HepG2 (cell line): Measurements from ENCODE around the gene ENC1. TPM values are rescaled to one million over a fixed set of nuclear protein-coding genes. Genes with fewer than 3 reads are reported as not detected.

ENCODE experiments used
- ATF3 ChIP-seq: sonication (generic); formaldehyde crosslinking; IDR thresholded peaks from 2 replicates; pipeline ENCODE4 v1.4.0; 2020; ENCODE audit warnings: missing genetic modification reagents
- BRCA1 ChIP-seq: sonication (generic); formaldehyde crosslinking; IDR thresholded peaks from 2 replicates; pipeline ENCODE4 v1.4.0; 2020; ENCODE audit warnings: missing genetic modification reagents
- GMEB1 ChIP-seq: sonication (generic); formaldehyde crosslinking; IDR thresholded peaks from 2 replicates; pipeline ENCODE4 v1.5.1; 2020; ENCODE audit warnings: missing genetic modification reagents, mild to moderate bottlenecking, borderline replicate concordance
- HOXD1 ChIP-seq: sonication (generic); formaldehyde crosslinking; IDR thresholded peaks from 2 replicates; pipeline ENCODE4 v1.5.0; 2020; ENCODE audit warnings: missing genetic modification reagents
- IRF1 ChIP-seq: sonication (generic); formaldehyde crosslinking; IDR thresholded peaks from 2 replicates; pipeline ENCODE4 v1.4.0; 2020; ENCODE audit warnings: low read depth, mild to moderate bottlenecking, missing genetic modification reagents
- MXD1 ChIP-seq: sonication (generic); formaldehyde crosslinking; IDR thresholded peaks from 2 replicates; pipeline ENCODE4 v1.4.0; 2020; ENCODE audit warnings: mild to moderate bottlenecking, missing genetic modification reagents
- NR2F1 ChIP-seq, 2 experiments: fragments of 450-650 bp in 1 of 2; formaldehyde crosslinking in 1 of 2; IDR thresholded peaks; 2 replicates each; pipeline versions ENCODE4 v1.5.0 to v1.6.1; 2016 to 2020; ENCODE audit warnings: mild to moderate bottlenecking in 1 of 2, missing compliant biosample characterization in 1 of 2, missing genetic modification reagents in 1 of 2, moderate library complexity in 1 of 2
- PBX2 ChIP-seq: IDR thresholded peaks from 2 replicates; pipeline ENCODE4 v1.6.1; 2016; ENCODE audit warnings: control low read depth
- RAD51 ChIP-seq: fragments of 450-650 bp; IDR thresholded peaks from 2 replicates; pipeline ENCODE4 v1.6.1; 2016; ENCODE audit warnings: borderline replicate concordance
- SATB2 ChIP-seq: sonication (generic); formaldehyde crosslinking; IDR thresholded peaks from 2 replicates; pipeline ENCODE4 v1.5.0; 2020; ENCODE audit warnings: missing genetic modification reagents
- SP2 ChIP-seq: sonication (generic); formaldehyde crosslinking; IDR thresholded peaks from 2 replicates; pipeline ENCODE4 v1.5.1; 2020; ENCODE audit warnings: mild to moderate bottlenecking, missing genetic modification reagents
- SYNCRIP ChIP-seq: fragments of 200-400 bp; formaldehyde crosslinking; IDR thresholded peaks from 2 replicates; pipeline ENCODE4 v1.6.1; 2018; ENCODE audit warnings: mild to moderate bottlenecking, low read depth, low read length; ENCODE audit not compliant: insufficient read depth
- TSC22D2 ChIP-seq: sonication (generic); formaldehyde crosslinking; IDR thresholded peaks from 2 replicates; pipeline ENCODE4 v1.5.1; 2020; ENCODE audit warnings: missing genetic modification reagents, mild to moderate bottlenecking, borderline replicate concordance
- ZNF17 ChIP-seq: sonication (generic); formaldehyde crosslinking; IDR thresholded peaks from 2 replicates; pipeline ENCODE4 v1.5.0; 2020; ENCODE audit warnings: mild to moderate bottlenecking, missing genetic modification reagents
- ZNF264 ChIP-seq: sonication (generic); formaldehyde crosslinking; IDR thresholded peaks from 2 replicates; pipeline ENCODE4 v1.4.0; 2020; ENCODE audit warnings: missing genetic modification reagents
- ZNF335 ChIP-seq: sonication (generic); formaldehyde crosslinking; IDR thresholded peaks from 2 replicates; pipeline ENCODE4 v1.4.0; 2020; ENCODE audit warnings: missing genetic modification reagents
- ZNF354B ChIP-seq: sonication (generic); formaldehyde crosslinking; IDR thresholded peaks from 2 replicates; pipeline ENCODE4 v1.8.0; 2022; ENCODE audit warnings: mild to moderate bottlenecking, missing genetic modification reagents
- ZNF446 ChIP-seq: sonication (generic); formaldehyde crosslinking; IDR thresholded peaks from 2 replicates; pipeline ENCODE4 v1.5.0; 2020; ENCODE audit warnings: mild to moderate bottlenecking, missing genetic modification reagents
- ZNF550 ChIP-seq: sonication (generic); formaldehyde crosslinking; IDR thresholded peaks from 2 replicates; pipeline ENCODE4 v1.4.0; 2020; ENCODE audit warnings: mild to moderate bottlenecking, missing genetic modification reagents, borderline replicate concordance
- ZNF614 ChIP-seq: IDR thresholded peaks from 2 replicates; pipeline ENCODE4 v1.6.1; 2018; ENCODE audit warnings: missing biosample characterization, missing genetic modification reagents, inconsistent platforms, borderline replicate concordance
- polyA plus RNA-seq, 8 experiments: library from polyadenylated mRNA; depleted of rRNA in 3 of 8; stranded (reverse) in 7 of 8; unstranded in 1 of 8; fragments of >200 nt; fragmentation: Illumina TruSeq in 4 of 8; extraction: Trizol in 4 of 8; gene quantifications; 2 replicates each; pipeline versions ENCODE4 v1.2.1 to v1.2.3, GENCODE V29; 2011 to 2016; ENCODE audit warnings: low read depth in 4 of 8, missing spikeins in 1 of 8, mixed read lengths in 1 of 8; ENCODE audit not compliant: insufficient read depth in 1 of 8
- total RNA-seq, 5 experiments: library from RNA; depleted of rRNA; stranded (reverse); fragments of >200 nt; fragmentation: Illumina TruSeq; extraction: Trizol; gene quantifications; 2 replicates each; pipeline ENCODE4 v1.2.3, GENCODE V29; 2016; ENCODE audit warnings: low read depth in 1 of 5
- TF ChIP-seq, protein P1 (sequence below): sonication (generic); formaldehyde crosslinking; IDR thresholded peaks from 2 replicates; pipeline ENCODE4 v1.4.0; 2020; ENCODE audit warnings: missing genetic modification reagents, borderline replicate concordance

ENC1 gene
- total and polyA plus RNA-seq, 2 of the 13 experiments (the other 11 are each of a cell fraction or from before 2014, with no cell fraction given) = 63.8 to 64.4 TPM

GRCh38 chr5:74640954-74641734 lies 616 bp upstream of the ENC1 start (continued):
- no peak for TF ChIP-seq NR2F1 (CRISPR knock-in tag; IDR thresholded peaks at IDR 0.05)
- no peak for TF ChIP-seq SYNCRIP
- no peak; the same call in 1 of the 2 replicates for TF ChIP-seq MXD1 (CRISPR knock-in tag)
- no peak for TF ChIP-seq ZNF550
- TF ChIP-seq, protein P1, sequence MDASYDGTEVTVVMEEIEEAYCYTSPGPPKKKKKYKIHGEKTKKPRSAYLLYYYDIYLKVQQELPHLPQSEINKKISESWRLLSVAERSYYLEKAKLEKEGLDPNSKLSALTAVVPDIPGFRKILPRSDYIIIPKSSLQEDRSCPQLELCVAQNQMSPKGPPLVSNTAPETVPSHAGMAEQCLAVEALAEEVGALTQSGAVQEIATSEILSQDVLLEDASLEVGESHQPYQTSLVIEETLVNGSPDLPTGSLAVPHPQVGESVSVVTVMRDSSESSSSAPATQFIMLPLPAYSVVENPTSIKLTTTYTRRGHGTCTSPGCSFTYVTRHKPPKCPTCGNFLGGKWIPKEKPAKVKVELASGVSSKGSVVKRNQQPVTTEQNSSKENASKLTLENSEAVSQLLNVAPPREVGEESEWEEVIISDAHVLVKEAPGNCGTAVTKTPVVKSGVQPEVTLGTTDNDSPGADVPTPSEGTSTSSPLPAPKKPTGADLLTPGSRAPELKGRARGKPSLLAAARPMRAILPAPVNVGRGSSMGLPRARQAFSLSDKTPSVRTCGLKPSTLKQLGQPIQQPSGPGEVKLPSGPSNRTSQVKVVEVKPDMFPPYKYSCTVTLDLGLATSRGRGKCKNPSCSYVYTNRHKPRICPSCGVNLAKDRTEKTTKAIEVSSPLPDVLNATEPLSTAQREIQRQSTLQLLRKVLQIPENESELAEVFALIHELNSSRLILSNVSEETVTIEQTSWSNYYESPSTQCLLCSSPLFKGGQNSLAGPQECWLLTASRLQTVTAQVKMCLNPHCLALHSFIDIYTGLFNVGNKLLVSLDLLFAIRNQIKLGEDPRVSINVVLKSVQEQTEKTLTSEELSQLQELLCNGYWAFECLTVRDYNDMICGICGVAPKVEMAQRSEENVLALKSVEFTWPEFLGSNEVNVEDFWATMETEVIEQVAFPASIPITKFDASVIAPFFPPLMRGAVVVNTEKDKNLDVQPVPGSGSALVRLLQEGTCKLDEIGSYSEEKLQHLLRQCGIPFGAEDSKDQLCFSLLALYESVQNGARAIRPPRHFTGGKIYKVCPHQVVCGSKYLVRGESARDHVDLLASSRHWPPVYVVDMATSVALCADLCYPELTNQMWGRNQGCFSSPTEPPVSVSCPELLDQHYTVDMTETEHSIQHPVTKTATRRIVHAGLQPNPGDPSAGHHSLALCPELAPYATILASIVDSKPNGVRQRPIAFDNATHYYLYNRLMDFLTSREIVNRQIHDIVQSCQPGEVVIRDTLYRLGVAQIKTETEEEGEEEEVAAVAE (CRISPR knock-in tag) = peak; percentile 52; the same call in 1 of the 2 replicates
- no peak for TF ChIP-seq IRF1 (CRISPR knock-in tag)
- no peak; the same call in 1 of the 2 replicates for TF ChIP-seq RAD51
- TF ChIP-seq ZNF446 (CRISPR knock-in tag) = no peak
- TF ChIP-seq ATF3 (CRISPR knock-in tag) = no peak
- no peak for TF ChIP-seq ZNF17 (CRISPR knock-in tag)
- no peak; the same call in 1 of the 2 replicates for TF ChIP-seq SATB2
- no peak for TF ChIP-seq HOXD1 (CRISPR knock-in tag)
- TF ChIP-seq ZNF335 (CRISPR knock-in tag) = peak; percentile 73
- TF ChIP-seq GMEB1 = no peak
- no peak for TF ChIP-seq SP2 (CRISPR knock-in tag)
- TF ChIP-seq PBX2 (CRISPR knock-in tag) = no peak
- TF ChIP-seq ZNF354B (CRISPR knock-in tag) = no peak
- no peak for TF ChIP-seq TSC22D2 (CRISPR knock-in tag)
- TF ChIP-seq ZNF614 (CRISPR knock-in tag) = no peak
- peak; percentile 88 for TF ChIP-seq ZNF264 (CRISPR knock-in tag)
- TF ChIP-seq BRCA1 (CRISPR knock-in tag) = no peak
